Measurements from ENCODE around the gene FOXA2.
"Not testable (repeated sequence)": the region's sequence is repeated elsewhere in the genome, so short reads cannot be mapped to it uniquely, and the experiment has no call there.

Gene FOXA2

GRCh38 chr20:22584522-22584921 is at the start of gene FOXA2:
Gene FOXA2 (minus strand): TSS chr20:22584572. CDS start chr20:22584278, 294 bp downstream.
- no peak for DNase-seq

GRCh38 chr20:22630701-22631100 is 46.3 kb upstream of the FOXA2 start:
- no peak for DNase-seq

DNA sequence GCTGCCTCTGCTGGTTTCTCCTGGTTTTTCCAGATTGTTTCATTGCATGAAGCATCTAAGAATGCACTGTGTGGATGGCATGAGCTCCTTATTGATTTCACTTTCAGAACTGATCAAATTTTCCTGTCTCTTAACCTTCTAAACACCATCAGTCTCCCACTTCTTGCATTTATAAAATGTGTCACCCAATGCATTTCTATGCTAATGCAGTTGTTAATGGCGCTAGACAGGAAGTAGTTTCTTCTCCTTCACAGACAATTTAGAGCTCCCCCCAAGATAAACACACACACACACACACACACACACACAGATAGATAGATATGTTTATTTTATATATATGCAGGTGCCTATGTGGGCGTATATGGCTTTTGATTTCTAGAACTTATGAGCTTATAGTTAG is 45.6 kb upstream of the FOXA2 start:
- no peak for DNase-seq

DNA sequence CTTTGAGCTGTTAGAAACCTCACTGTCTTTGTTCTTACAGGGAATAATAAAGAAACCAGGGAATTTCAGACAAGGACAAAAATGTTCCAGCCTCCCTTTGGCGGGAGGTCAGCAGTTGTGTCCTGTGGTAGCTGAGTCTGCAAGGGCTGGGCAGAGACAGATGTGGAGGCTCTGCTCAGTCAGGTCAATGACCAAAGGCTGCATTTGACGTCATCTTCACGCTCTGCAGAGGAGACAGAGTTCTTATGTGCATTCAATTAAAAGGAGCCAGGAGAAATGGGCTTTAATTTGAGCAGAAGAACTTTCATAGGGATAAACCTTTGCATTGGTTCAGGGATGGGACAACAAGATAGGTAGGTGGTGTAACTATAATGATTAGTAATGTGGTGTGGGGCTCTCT is 45.1 kb upstream of the FOXA2 start:
- DNase-seq = no peak

GRCh38 chr20:22626496-22626895 is 42.1 kb upstream of the FOXA2 start:
- no peak for DNase-seq

- no peak for DNase-seq
Measured at GRCh38 chr20:22623211-22623610, 38.8 kb upstream of the FOXA2 start.

- DNase-seq = no peak
Measured at GRCh38 chr20:22620342-22620741, 36.0 kb upstream of the FOXA2 start.

GRCh38 chr20:22619806-22620205 is 35.4 kb upstream of the FOXA2 start:
- DNase-seq = no peak

GRCh38 chr20:22619272-22619671 is 34.9 kb upstream of the FOXA2 start:
- no peak for DNase-seq

- DNase-seq = no peak
Measured at GRCh38 chr20:22617160-22617559, 32.8 kb upstream of the FOXA2 start.

- no peak for DNase-seq
Measured at GRCh38 chr20:22616551-22616950, 32.2 kb upstream of the FOXA2 start.

DNA sequence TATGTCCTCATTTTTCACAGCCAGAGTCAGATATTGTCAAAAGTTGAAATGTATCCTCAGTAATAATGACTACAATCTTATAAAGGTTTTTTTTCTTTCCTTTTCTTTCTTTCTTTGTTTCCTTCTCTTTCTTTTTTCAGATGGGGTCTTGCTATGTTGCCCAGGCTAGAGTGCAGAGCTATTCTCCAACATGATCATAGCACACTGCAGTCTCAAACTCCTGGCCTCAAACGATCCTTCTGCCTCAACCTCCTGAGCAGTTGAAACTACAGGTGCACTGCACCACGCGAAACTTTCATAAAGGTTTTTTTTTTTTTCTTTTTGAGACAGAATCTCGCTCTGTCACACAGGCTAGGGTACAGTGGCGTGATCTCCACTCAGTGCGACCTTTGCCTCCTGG is 31.1 kb upstream of the FOXA2 start:
- DNase-seq = no peak

DNA sequence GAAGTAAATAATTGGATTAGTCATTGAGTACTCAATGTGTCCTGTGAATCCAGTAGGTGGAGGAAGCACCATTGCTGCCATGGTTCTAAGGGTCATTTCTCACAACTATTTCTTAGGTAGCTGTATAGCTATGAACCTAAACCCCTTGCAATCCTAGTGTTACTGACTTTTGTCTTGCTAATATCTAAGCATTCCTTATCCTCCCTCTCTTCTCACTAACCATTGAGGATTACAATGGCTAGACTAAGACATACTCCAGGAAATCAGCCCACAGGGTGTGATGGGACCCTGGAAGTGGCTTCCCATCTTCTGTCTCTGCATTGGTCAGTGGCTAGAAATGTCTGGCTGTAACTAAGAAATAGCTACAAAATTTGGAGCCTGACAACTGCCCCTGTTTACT is 27.3 kb upstream of the FOXA2 start:
- DNase-seq = no peak

DNA sequence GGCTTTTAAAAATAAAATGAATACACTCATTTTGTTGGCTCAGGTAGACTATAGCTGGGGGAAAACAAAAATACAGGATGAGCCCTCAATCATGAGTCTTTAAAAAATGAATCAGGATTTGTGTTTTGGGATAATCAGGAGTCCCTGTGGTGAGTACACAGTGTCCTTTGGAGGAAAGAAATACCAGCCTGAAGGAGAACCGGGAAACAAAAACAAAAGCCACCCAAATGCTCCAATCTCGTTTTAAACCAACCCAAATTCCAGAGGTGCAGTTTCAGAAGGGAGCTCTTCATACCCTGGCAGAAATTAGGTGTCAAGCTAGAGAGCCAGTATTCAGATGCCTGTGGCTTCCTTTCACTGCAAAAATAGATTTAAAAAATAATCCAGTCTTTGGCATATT is 23.3 kb upstream of the FOXA2 start:
- DNase-seq = no peak

DNA sequence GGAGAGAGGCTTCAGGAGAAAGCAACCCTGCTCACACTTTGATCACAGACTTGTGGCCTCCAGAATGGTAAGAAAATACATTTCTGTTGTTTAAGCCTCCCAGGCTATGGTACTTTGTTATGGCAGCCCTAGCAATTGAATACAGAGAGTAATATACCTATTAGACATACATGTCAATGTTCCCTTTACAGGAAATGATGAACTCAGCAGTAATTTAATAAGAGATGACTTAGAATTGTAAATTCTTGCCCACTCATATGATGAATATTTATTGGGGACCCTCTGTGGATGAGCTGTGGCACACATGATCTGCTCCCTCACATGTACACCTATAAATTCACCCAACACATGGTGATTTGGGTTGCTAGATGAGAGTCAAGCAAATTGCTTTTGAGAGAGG is 20.4 kb upstream of the FOXA2 start:
- no peak for DNase-seq

DNA sequence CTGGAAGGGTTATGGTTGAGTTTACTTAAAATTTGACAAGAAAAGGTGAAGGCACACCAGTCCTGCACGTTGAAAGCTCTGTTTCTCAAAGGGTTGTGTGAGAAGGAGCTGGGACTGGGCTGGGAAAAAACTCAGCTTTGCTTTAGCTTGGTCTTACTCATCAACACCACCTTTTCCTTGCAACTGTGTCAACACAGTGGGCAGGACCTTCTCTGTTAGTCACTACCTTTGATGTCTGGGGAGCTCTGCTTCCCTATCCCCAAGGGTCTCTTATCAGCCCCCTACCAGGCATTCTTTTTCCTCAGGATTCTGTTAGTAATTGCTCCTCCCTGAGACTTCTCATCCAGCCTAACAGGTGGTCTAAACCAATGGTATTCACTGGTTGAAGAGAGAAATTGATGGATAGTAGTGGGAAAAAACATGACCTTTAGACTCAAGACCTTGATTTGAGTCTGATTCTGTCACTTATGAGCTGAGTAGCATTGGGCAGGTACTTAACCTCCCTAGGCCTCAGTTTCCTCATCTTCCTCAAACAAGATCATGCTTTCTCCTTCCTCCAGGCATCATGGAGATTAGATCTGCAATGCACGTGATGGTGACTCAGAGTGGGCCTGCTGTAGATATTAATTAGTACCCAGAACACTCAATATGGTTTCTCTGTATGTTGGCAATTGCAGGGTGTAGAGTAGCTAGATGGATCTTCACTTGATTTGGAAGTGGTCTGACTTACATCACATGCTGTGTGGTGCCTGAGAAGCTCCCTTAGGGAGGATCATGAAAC is 17.2 kb upstream of the FOXA2 start:
- no peak for DNase-seq

- not testable (repeated sequence) for DNase-seq
Measured at GRCh38 chr20:22599258-22599657, 14.9 kb upstream of the FOXA2 start.

GRCh38 chr20:22597303-22597702 is 12.9 kb upstream of the FOXA2 start:
- no peak for DNase-seq

GRCh38 chr20:22590662-22591061 is 6.3 kb upstream of the FOXA2 start:
- no peak for DNase-seq

- no peak for DNase-seq
Measured at GRCh38 chr20:22586645-22587310, 2.4 kb upstream of the FOXA2 start.

DNA sequence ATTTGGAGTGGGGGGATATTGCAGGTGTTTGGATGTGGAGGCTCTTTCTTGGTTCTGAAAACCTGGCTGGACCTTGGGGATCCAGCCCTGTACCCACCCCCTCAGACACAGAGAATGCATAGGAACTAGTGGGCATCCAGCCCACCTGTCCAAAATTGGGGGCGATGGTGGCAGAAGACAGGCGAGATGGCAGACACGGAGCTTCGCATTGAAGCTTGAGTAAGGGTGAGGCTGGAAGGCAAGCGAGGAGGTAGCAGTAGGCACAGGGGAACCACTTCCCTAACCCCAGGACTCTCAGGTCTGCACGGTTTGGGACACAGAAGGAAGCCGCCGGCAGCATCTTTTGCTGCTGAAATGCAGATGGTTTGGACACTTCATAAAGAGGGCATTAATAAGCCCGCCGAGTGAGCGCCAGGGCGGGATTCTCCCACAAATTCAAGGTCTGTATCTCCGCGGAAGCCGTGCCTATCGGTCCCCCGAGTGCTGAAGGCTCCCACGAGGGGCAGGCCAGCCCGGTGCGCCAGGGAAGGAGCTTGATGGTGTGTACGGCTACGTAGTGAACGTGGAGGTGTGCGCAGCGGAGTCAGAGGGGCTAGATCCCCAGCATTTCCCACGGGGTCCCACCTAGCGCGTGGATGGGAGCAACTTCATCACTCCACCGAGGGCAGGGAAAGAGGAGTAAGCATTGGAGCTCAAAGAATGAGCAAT is 1.6 kb upstream of the FOXA2 start:
- DNase-seq = no peak

GRCh38 chr20:22584922-22585785 is 782 bp upstream of the FOXA2 start:
- no peak for DNase-seq

Measured in EL (cell line).